Measurements from ENCODE around the gene TSPO2. TPM values are rescaled to one million over a fixed set of nuclear protein-coding genes. Genes with fewer than 3 reads are reported as not detected.

The TSPO2 gene
- total and polyA plus RNA-seq, 9 of the 15 experiments (the other 6 are each of a cell fraction or from before 2014, with no cell fraction given), result not detected

DNA sequence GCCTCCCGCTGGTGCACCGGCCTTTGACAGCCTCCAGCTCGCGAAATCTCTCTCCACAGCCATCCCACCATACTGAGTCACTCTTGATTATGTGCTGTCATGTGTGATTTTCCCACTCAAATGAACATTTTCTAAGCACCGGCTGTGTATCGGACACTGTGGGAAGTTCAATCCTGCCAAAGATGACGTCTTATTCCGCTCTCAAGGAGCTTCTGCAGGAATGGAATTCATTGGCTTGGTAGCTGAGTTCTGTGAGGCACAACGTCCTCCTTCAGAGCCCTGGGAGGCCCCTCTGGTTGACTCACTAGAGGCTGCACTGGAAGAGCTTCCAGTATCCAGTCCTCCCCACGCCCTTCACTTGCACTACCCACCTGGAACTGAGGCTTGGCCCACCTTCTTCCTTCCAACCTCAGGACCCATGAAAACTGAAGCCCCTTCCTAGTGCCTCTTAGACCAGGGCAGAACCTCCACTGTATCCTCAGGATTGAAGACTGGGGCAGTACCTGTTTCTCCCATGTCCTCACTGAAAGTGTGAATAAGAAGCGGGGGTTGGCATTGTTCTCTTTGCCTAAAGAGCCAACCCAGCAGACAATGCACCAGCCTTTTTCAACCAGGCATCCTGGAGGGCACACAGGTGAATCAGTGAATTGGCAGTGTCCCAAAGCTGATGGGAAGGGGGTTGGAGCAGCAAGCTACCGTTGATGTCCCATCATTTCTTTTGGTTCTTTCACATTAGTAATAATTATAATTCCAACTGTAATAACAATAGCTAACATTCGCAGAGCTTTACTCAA lies 5.0 kb upstream of the TSPO2 start:
- H3K4me3 ChIP-seq, result no peak overlapping the region
- no peak overlapping the region for H3K4me2 ChIP-seq (ENCODE audit: insufficient read depth, low read length)
- DNase-seq (ENCODE audit: extremely low read depth in 1 of 4, low spot score in 3 of 4), result no peak
- H2AFZ ChIP-seq (ENCODE audit: low read depth, low read length), result no peak overlapping the region
- in situ Hi-C loops (cut with MboI), result loop anchor here (25.0 kb wide), 1 partner anchor 1675 kb away; no protein-coding TSS in a partner anchor
- WGBS (ENCODE audit: insufficient coverage, low coverage, missing lambda C conversion rate), result 12% methylated on average over 13 of the region's 13 CpGs
- TF ChIP-seq YBX1 (IDR thresholded peaks at IDR 0.05) (no peak), MCM5 (IDR thresholded peaks at IDR 0.05; ENCODE audit: low read depth) (no peak)
- POLR2A ChIA-PET, result interaction anchor here (0.6 to 1.4 kb wide), 3 partner anchors 9 to 38 kb away, joined by 3 to 5 read pairs (median 4); no protein-coding TSS in a partner anchor
- BruUV-seq (replicated peaks), result no TSS peak
- CTCF ChIA-PET (ENCODE audit: low intra/inter-chr PET ratio), result interaction anchor here (1.7 kb wide), 1 partner anchor 29 kb away, joined by 5 read pairs; no protein-coding TSS in a partner anchor
- H3K36me3 ChIP-seq (ENCODE audit: control insufficient read depth, insufficient read depth, low read length), result no peaks in the 10 kb centered on the region
- FAIRE-seq, result peak; percentile 62
- no peaks in the 10 kb centered on the region for H3K9me3 ChIP-seq (replicated peaks; ENCODE audit: control insufficient read depth, insufficient read depth, low read depth, low read length)
- H4K20me1 ChIP-seq (replicated peaks; ENCODE audit: control insufficient read depth, insufficient read depth, low read length), result peaks cover 7% of the 10 kb centered on the region; the same call in 1 of the 2 replicates
- peaks cover 4 to 9% of the 10 kb centered on the region in 2 experiments; a peak in 3 of 5 replicates for H3K4me1 ChIP-seq (replicated peaks in 1 of 2; ENCODE audit: control insufficient read depth in 2 of 2, insufficient read depth in 2 of 2, low read length in 2 of 2)
- H3K9me1 ChIP-seq (ENCODE audit: control insufficient read depth, insufficient read depth, low read length), result peaks cover 3% of the 10 kb centered on the region
- no peak overlapping the region for H3K9ac ChIP-seq (ENCODE audit: insufficient read depth in 1 of 2, low read depth in 2 of 2, low read length in 2 of 2)
- peaks cover 0 to 13% of the 10 kb centered on the region in 2 experiments; a peak in 2 of 5 replicates for H3K27me3 ChIP-seq (ENCODE audit: control insufficient read depth in 2 of 2, insufficient read depth in 2 of 2, low read length in 2 of 2)
- no peak for ATAC-seq
- no peaks in the 10 kb centered on the region for H3K79me2 ChIP-seq (ENCODE audit: control insufficient read depth, insufficient read depth, low read length)
- no peak overlapping the region for H3K27ac ChIP-seq (ENCODE audit: extremely low read depth, low read depth, low read length)
- intact Hi-C loops (cut with micrococcal nuclease), result no loop called here

DNA sequence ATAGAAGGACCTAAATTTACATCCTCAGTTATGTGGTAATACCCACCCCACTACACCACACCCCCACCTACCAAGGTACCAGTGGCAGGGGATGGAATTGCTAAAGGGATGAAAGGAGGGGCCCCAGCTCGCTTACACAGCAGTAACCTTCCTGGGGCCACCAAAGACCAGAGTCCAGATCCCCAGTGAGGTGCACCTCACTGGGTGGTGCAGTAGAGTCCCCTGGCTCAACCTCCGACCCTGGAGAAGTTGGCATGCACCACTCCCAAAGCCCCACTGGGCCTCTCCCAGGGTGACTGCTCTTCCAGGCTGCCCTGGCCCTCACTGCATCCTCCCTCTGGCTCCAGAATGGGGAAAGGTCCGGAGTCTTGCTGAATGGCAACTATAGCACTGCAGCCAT lies 4.1 kb upstream of the TSPO2 start:
- H3K9me1 ChIP-seq (ENCODE audit: control insufficient read depth, insufficient read depth, low read length), result peaks cover 3% of the 10 kb centered on the region
- H3K4me2 ChIP-seq (ENCODE audit: insufficient read depth, low read length), result no peak overlapping the region
- H3K4me3 ChIP-seq, result no peak overlapping the region
- FAIRE-seq, result no peak
- no peak for ATAC-seq
- H2AFZ ChIP-seq (ENCODE audit: low read depth, low read length), result no peak overlapping the region
- no peak for DNase-seq (ENCODE audit: extremely low read depth in 1 of 4, low spot score in 3 of 4)
- H3K27ac ChIP-seq (ENCODE audit: extremely low read depth, low read depth, low read length), result no peak overlapping the region
- CTCF ChIA-PET (ENCODE audit: low intra/inter-chr PET ratio), result interaction anchor here (1.7 kb wide), 1 partner anchor 28 kb away, joined by 5 read pairs; no protein-coding TSS in a partner anchor
- POLR2A ChIA-PET, result no interaction called here
- peaks cover 4 to 9% of the 10 kb centered on the region in 2 experiments; a peak in 3 of 5 replicates for H3K4me1 ChIP-seq (replicated peaks in 1 of 2; ENCODE audit: control insufficient read depth in 2 of 2, insufficient read depth in 2 of 2, low read length in 2 of 2)
- TF ChIP-seq HLTF (IDR thresholded peaks at IDR 0.05), result no peak
- TF ChIP-seq ZNF766 (CRISPR knock-in tag; conservative IDR thresholded peaks at IDR 0.05), result no peak
- H3K9me3 ChIP-seq (replicated peaks; ENCODE audit: control insufficient read depth, insufficient read depth, low read depth, low read length), result no peaks in the 10 kb centered on the region
- no TSS peak for BruUV-seq (replicated peaks)
- in situ Hi-C loops (cut with MboI) (loop anchor here (25.0 kb wide), 1 partner anchor 1676 kb away; no protein-coding TSS in a partner anchor), intact Hi-C loops (cut with micrococcal nuclease) (no loop called here)
- peaks cover 0 to 13% of the 10 kb centered on the region in 2 experiments; a peak in 2 of 5 replicates for H3K27me3 ChIP-seq (ENCODE audit: control insufficient read depth in 2 of 2, insufficient read depth in 2 of 2, low read length in 2 of 2)
- H4K20me1 ChIP-seq (replicated peaks; ENCODE audit: control insufficient read depth, insufficient read depth, low read length), result peaks cover 7% of the 10 kb centered on the region; the same call in 1 of the 2 replicates
- WGBS (ENCODE audit: insufficient coverage, low coverage, missing lambda C conversion rate), result 0% methylated on average over 3 of the region's 3 CpGs
- no peaks in the 10 kb centered on the region for H3K79me2 ChIP-seq (ENCODE audit: control insufficient read depth, insufficient read depth, low read length)
- H3K9ac ChIP-seq (ENCODE audit: insufficient read depth in 1 of 2, low read depth in 2 of 2, low read length in 2 of 2), result no peak overlapping the region
- no peaks in the 10 kb centered on the region for H3K36me3 ChIP-seq (ENCODE audit: control insufficient read depth, insufficient read depth, low read length)

Data from K562 (cell line).